ENCODE data around the gene TIMM44. TPM values are rescaled to one million over a fixed set of nuclear protein-coding genes. Genes with fewer than 3 reads are reported as not detected.

The TIMM44 gene
- total RNA-seq, 2 experiments from 2014 or later, result 86.0 to 116 TPM

- TF ChIP-seq CTCF (conservative IDR thresholded peaks at IDR 0.05; ENCODE audit: low read length) (no peak), EZH2phosphoT487 (IDR thresholded peaks at IDR 0.05; ENCODE audit: borderline replicate concordance, low read depth, low read length) (no peak)
- Histone ChIP-seq H3K36me3 (ENCODE audit: insufficient read depth, low read length) (peaks cover 94% of the 10 kb centered on the region), H3K9me2 (ENCODE audit: insufficient read depth, low read length) (no peaks in the 10 kb centered on the region), H3K4me2 (ENCODE audit: low read length) (no peak overlapping the region), H3K9me3 (ENCODE audit: low read length) (no peaks in the 10 kb centered on the region), H3K79me2 (ENCODE audit: insufficient read depth, low read depth, low read length) (no peaks in the 10 kb centered on the region), H3K4me3 (ENCODE audit: low read depth, low read length, poor library complexity, severe bottlenecking) (no peak overlapping the region), H4K20me1 (ENCODE audit: insufficient read depth, low read length) (peaks cover 4% of the 10 kb centered on the region; the same call in 1 of the 2 replicates), H2AFZ (ENCODE audit: low read length) (no peak overlapping the region), H3K27ac (ENCODE audit: low read depth, low read length, poor library complexity, severe bottlenecking) (no peak overlapping the region), H3K4me1 (ENCODE audit: insufficient read depth, low read length, poor library complexity, severe bottlenecking) (no peaks in the 10 kb centered on the region)
- intact Hi-C loops (cut with micrococcal nuclease; ENCODE audit: unreplicated experiment), result no loop called here
- ChIA-PET POLR2A (no interaction called here), CTCF (ENCODE audit: unreplicated experiment) (no interaction called here)
- no peak for DNase-seq (ENCODE audit: low spot score)
- no TSS peak for BruUV-seq (replicated peaks)
These were observed 38.6 kb upstream of the TIMM44 start for GRCh38 chr19:7982103-7982502.

GRCh38 chr19:7981661-7982060 is 38.2 kb upstream of the TIMM44 start:
- BruUV-seq (replicated peaks), result no TSS peak
- POLR2A ChIA-PET, result no interaction called here
- Histone ChIP-seq H3K9me3 (ENCODE audit: low read length) (no peaks in the 10 kb centered on the region), H2AFZ (ENCODE audit: low read length) (no peak overlapping the region), H4K20me1 (ENCODE audit: insufficient read depth, low read length) (peaks cover 4% of the 10 kb centered on the region; the same call in 1 of the 2 replicates), H3K4me3 (ENCODE audit: low read depth, low read length, poor library complexity, severe bottlenecking) (no peak overlapping the region), H3K4me2 (ENCODE audit: low read length) (no peak overlapping the region), H3K79me2 (ENCODE audit: insufficient read depth, low read depth, low read length) (no peaks in the 10 kb centered on the region), H3K36me3 (ENCODE audit: insufficient read depth, low read length) (peaks cover 94% of the 10 kb centered on the region), H3K4me1 (ENCODE audit: insufficient read depth, low read length, poor library complexity, severe bottlenecking) (no peaks in the 10 kb centered on the region), H3K27ac (ENCODE audit: low read depth, low read length, poor library complexity, severe bottlenecking) (no peak overlapping the region), H3K9me2 (ENCODE audit: insufficient read depth, low read length) (no peaks in the 10 kb centered on the region)
- no peak for TF ChIP-seq EZH2phosphoT487 (IDR thresholded peaks at IDR 0.05; ENCODE audit: borderline replicate concordance, low read depth, low read length)
- no peak for TF ChIP-seq CTCF (conservative IDR thresholded peaks at IDR 0.05; ENCODE audit: low read length)
- CTCF ChIA-PET (ENCODE audit: unreplicated experiment), result no interaction called here
- intact Hi-C loops (cut with micrococcal nuclease; ENCODE audit: unreplicated experiment), result no loop called here
- no peak for DNase-seq (ENCODE audit: low spot score)

GRCh38 chr19:7981199-7981598 is 37.7 kb upstream of the TIMM44 start:
- no peak for DNase-seq (ENCODE audit: low spot score)
- no peak for TF ChIP-seq CTCF (conservative IDR thresholded peaks at IDR 0.05; ENCODE audit: low read length)
- no peak for TF ChIP-seq EZH2phosphoT487 (IDR thresholded peaks at IDR 0.05; ENCODE audit: borderline replicate concordance, low read depth, low read length)
- no peaks in the 10 kb centered on the region for H3K79me2 ChIP-seq (ENCODE audit: insufficient read depth, low read depth, low read length)
- ChIA-PET POLR2A (no interaction called here), CTCF (ENCODE audit: unreplicated experiment) (no interaction called here)
- H3K4me2 ChIP-seq (ENCODE audit: low read length), result no peak overlapping the region
- H3K4me3 ChIP-seq (ENCODE audit: low read depth, low read length, poor library complexity, severe bottlenecking), result no peak overlapping the region
- H4K20me1 ChIP-seq (ENCODE audit: insufficient read depth, low read length), result peaks cover 4% of the 10 kb centered on the region; the same call in 1 of the 2 replicates
- intact Hi-C loops (cut with micrococcal nuclease; ENCODE audit: unreplicated experiment), result no loop called here
- H3K9me3 ChIP-seq (ENCODE audit: low read length), result no peaks in the 10 kb centered on the region
- H3K27ac ChIP-seq (ENCODE audit: low read depth, low read length, poor library complexity, severe bottlenecking), result no peak overlapping the region
- no peak overlapping the region for H2AFZ ChIP-seq (ENCODE audit: low read length)
- no peaks in the 10 kb centered on the region for H3K9me2 ChIP-seq (ENCODE audit: insufficient read depth, low read length)
- peaks cover 93% of the 10 kb centered on the region for H3K36me3 ChIP-seq (ENCODE audit: insufficient read depth, low read length)
- BruUV-seq (replicated peaks), result no TSS peak
- no peaks in the 10 kb centered on the region for H3K4me1 ChIP-seq (ENCODE audit: insufficient read depth, low read length, poor library complexity, severe bottlenecking)

All from OCI-LY7 (cell line).